ENCODE results near the gene PDHA1.

PDHA1 gene

DNA sequence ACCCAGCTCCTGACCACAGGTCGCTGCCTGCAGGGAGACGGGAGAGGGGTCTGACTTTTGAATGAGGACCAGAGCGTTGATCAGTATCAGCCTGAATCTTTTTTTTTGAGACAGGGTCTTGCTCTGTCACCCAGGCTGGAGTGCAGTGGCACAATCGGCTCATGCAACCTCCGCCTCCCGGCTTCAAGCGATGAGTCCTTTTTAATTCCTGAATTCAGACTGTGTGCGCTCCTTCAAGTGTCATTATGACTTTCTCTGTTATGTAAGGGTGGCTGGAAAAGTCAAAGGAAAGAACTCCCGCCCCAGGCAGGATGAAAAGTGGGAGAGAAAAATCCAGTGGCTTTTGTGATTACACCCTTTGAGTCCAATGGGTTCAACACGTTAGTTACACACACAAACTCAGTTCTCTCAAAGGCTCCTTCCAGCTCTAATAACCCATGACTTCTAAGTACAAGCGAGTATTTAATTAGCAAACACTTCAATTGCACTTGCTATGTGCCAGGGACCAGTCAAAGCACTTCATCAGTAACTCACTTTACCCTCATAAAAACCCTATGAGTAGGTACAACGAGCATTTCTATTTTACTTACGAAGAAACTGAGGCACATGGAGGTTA, 44.4 kb downstream of the PDHA1 start:
- Histone ChIP-seq H3K36me3 (replicated peaks) (no peaks in the 10 kb centered on the region), H3K27me3 (replicated peaks) (no peaks in the 10 kb centered on the region), H3K4me3 (ENCODE audit: low read depth, low read length) (no peak overlapping the region), H3K27ac (no peak overlapping the region)
- in situ Hi-C loops (cut with HindIII; ENCODE audit: low pct_ligation_motif_present, low sequenced_read_pairs): no loop called here
- DNase-seq: no peak
- TF ChIP-seq, protein P1, sequence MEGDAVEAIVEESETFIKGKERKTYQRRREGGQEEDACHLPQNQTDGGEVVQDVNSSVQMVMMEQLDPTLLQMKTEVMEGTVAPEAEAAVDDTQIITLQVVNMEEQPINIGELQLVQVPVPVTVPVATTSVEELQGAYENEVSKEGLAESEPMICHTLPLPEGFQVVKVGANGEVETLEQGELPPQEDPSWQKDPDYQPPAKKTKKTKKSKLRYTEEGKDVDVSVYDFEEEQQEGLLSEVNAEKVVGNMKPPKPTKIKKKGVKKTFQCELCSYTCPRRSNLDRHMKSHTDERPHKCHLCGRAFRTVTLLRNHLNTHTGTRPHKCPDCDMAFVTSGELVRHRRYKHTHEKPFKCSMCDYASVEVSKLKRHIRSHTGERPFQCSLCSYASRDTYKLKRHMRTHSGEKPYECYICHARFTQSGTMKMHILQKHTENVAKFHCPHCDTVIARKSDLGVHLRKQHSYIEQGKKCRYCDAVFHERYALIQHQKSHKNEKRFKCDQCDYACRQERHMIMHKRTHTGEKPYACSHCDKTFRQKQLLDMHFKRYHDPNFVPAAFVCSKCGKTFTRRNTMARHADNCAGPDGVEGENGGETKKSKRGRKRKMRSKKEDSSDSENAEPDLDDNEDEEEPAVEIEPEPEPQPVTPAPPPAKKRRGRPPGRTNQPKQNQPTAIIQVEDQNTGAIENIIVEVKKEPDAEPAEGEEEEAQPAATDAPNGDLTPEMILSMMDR (IDR thresholded peaks at IDR 0.05; ENCODE audit: low read depth, low read length, missing control alignments): no peak

DNA sequence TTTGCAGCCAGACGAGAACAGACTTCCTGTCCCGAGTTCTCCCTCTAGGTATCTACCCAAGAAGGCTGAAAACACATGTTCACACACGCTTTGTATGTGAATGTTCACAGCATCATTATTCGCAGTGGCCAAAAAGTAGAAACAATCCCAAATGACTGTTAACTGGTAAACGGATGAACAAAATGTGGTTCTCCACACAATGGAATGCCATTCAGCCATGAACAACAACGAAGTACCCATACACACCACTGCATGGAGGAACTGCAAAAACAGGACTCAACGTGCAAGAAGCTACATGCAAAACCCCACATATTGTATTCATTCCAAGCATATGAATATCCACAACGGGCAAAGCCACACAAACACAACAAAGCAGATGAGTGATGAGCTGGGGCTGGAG, 45.0 kb downstream of the PDHA1 start:
- DNase-seq: no peak
- Histone ChIP-seq H3K4me3 (ENCODE audit: low read depth, low read length) (no peak overlapping the region), H3K27ac (no peak overlapping the region), H3K36me3 (replicated peaks) (no peaks in the 10 kb centered on the region), H3K27me3 (replicated peaks) (no peaks in the 10 kb centered on the region)
- TF ChIP-seq, protein P1 (IDR thresholded peaks at IDR 0.05; ENCODE audit: low read depth, low read length, missing control alignments): no peak
- in situ Hi-C loops (cut with HindIII; ENCODE audit: low pct_ligation_motif_present, low sequenced_read_pairs): no loop called here

DNA sequence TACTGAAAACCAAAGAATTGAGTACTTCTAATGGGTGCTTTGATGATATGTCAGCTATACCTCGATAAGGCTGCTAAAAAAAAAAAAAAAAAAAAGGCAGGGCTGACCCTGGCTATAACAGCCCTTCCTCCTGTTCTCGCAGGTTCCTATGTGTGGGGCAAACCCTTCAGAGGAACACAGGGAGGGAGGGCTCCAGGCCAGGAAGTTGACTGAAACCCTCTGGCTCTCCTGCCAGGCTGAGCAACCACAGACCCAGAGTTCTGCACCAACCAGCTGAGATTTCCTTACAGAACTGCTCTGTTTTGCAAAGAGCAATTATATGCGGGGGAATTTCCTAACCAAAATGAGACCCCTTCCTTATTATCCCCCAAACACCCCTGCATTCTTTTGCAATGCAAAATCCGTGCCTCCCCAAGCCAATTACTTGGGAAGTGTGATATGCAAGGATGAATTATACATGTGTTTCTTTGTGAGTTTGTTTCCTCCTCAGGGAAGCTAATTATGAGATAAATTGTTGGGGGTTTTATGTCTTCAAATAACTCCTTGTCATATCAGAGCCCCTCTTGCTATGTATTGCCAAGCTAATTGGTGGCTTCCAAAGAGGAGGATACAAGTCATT, 45.6 kb downstream of the PDHA1 start:
- no peaks in the 10 kb centered on the region for H3K36me3 ChIP-seq (replicated peaks)
- TF ChIP-seq, protein P1 (IDR thresholded peaks at IDR 0.05; ENCODE audit: low read depth, low read length, missing control alignments): no peak
- H3K27ac ChIP-seq: no peak overlapping the region
- in situ Hi-C loops (cut with HindIII; ENCODE audit: low pct_ligation_motif_present, low sequenced_read_pairs): no loop called here
- H3K27me3 ChIP-seq (replicated peaks): no peaks in the 10 kb centered on the region
- DNase-seq: no peak
- H3K4me3 ChIP-seq (ENCODE audit: low read depth, low read length): no peak overlapping the region

DNA sequence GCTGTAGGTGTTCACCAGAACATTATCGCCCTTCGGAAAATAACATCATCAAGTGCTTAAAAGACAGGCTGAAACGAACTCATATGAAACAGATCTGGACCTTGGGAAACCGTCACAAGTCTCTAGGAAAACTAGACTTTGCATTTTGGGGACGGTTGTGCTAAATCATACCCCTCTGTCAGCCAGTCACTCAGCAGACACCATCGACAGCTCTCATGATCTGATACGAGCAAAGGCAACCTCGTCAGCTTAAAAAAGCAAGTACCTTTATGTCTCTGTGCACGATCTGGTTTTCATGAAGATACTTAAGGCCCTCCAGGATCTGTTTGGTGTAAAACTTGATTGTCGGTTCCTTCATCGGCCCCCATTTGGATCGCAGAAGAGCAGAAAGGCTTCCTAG, 48.4 kb downstream of the PDHA1 start:
- H3K27ac ChIP-seq: no peak overlapping the region
- no peak overlapping the region for H3K4me3 ChIP-seq (ENCODE audit: low read depth, low read length)
- H3K36me3 ChIP-seq (replicated peaks): no peaks in the 10 kb centered on the region
- TF ChIP-seq, protein P1 (IDR thresholded peaks at IDR 0.05; ENCODE audit: low read depth, low read length, missing control alignments): no peak
- in situ Hi-C loops (cut with HindIII; ENCODE audit: low pct_ligation_motif_present, low sequenced_read_pairs): no loop called here
- H3K27me3 ChIP-seq (replicated peaks): no peaks in the 10 kb centered on the region
- no peak for DNase-seq

DNA sequence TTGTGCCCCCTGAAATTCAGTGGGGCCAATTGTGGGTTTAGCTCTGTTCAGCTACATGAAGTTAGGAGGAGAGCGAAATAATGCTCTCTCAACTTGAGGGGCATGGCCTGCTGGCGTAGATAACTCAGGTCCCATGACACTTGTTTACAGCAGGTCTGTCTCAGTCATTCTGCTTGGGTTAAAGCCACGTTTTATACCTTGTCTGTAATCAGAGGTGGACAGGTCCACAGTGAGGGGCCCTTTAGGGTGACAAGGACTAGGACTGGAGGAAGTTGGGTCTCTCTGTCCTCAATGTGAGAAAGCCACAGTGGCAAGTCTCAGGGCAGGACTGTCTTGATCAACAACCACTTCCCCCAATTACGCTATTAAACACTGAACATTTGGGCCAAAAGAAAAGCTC, 49.0 kb downstream of the PDHA1 start:
- Histone ChIP-seq H3K27ac (no peak overlapping the region), H3K27me3 (replicated peaks) (no peaks in the 10 kb centered on the region), H3K4me3 (ENCODE audit: low read depth, low read length) (no peak overlapping the region), H3K36me3 (replicated peaks) (no peaks in the 10 kb centered on the region)
- TF ChIP-seq, protein P1 (IDR thresholded peaks at IDR 0.05; ENCODE audit: low read depth, low read length, missing control alignments): no peak
- in situ Hi-C loops (cut with HindIII; ENCODE audit: low pct_ligation_motif_present, low sequenced_read_pairs): no loop called here
- no peak for DNase-seq

DNA sequence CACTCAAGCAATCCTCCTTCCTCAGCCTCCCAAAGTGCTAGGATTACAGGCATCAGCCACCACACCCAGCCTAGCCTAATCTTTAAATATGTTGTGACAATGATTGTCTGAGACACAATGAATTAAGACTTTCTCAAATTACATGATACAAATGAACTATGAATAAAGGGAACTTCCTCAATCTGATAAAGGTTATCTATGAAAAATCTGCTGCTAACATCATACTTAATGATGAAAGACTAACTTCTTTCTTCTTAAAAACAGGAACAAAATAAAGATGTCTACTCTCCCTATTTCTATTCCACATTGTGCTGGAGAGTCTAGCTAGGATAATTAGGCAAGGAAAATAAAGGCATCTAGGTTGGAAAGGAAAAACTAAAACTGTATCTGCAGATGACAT, 60.0 kb downstream of the PDHA1 start:
- TF ChIP-seq, protein P1 (IDR thresholded peaks at IDR 0.05; ENCODE audit: low read depth, low read length, missing control alignments): no peak
- in situ Hi-C loops (cut with HindIII; ENCODE audit: low pct_ligation_motif_present, low sequenced_read_pairs): no loop called here
- no peak overlapping the region for H3K27ac ChIP-seq
- H3K36me3 ChIP-seq (replicated peaks): no peaks in the 10 kb centered on the region
- DNase-seq: no peak
- no peak overlapping the region for H3K4me3 ChIP-seq (ENCODE audit: low read depth, low read length)
- H3K27me3 ChIP-seq (replicated peaks): no peaks in the 10 kb centered on the region

Measured in brain microvascular endothelial cell (primary cell).